ENCODE data around the gene SELENOT.
"Not testable (repeated sequence)": the region's sequence is repeated elsewhere in the genome, so short reads cannot be mapped to it uniquely, and the experiment has no call there.

GRCh38 chr3:150622955-150623354 lies 19.8 kb downstream of the SELENOT start:
- not testable (repeated sequence) for TF ChIP-seq CTCF, POLR2AphosphoS5, EP300, POLR2A (IDR thresholded peaks at IDR 0.05)

All from suprapubic skin (tissue), 4 donors.